Gastrocnemius medialis (tissue), 4 donors: ENCODE data around the gene CNIH4. TPM values are rescaled to one million over a fixed set of nuclear protein-coding genes. Genes with fewer than 3 reads are reported as not detected.

Experiments used
- ATAC-seq, 2 donors: fragments of 150-250 bp; one replicate each; pipeline ENCODE4 v1.9.1; 2016
- DNase-seq, 2 donors: peaks; one replicate each; pipeline ENCODE4 v3.0.0-alpha.2; 2019
- H3K27ac ChIP-seq, 4 donors: fragments of 200-600 bp; sonication (generic); 1 replicate in 1 of 4; 2 replicates in 3 of 4; pipeline ENCODE4 v1.5.1; 2016 to 2018; ENCODE audit warnings: mild to moderate bottlenecking in 2 of 4, moderate library complexity in 1 of 4
- H3K27me3 ChIP-seq, 3 donors: fragments of 200-600 bp; sonication (generic) in 2 of 3; 1 replicate in 1 of 3; 2 replicates in 2 of 3; pipeline versions ENCODE4 v1.5.1 to v1.6.0; 2016 to 2019; ENCODE audit warnings: mild to moderate bottlenecking in 1 of 3, moderate library complexity in 1 of 3
- H3K36me3 ChIP-seq, 2 donors: fragments of 200-600 bp; sonication (generic) in 1 of 2; one replicate each; pipeline ENCODE4 v1.5.1; 2017 to 2018
- H3K4me1 ChIP-seq, 2 donors: fragments of 200-600 bp; sonication (generic) in 1 of 2; one replicate each; pipeline ENCODE4 v1.5.1; 2016 to 2017; ENCODE audit warnings: mild to moderate bottlenecking in 2 of 2
- H3K4me3 ChIP-seq, 4 donors: fragments of 200-600 bp; sonication (generic) in 3 of 4; 1 replicate in 1 of 4; 2 replicates in 3 of 4; pipeline ENCODE4 v1.5.1; 2016 to 2019; ENCODE audit warnings: mild to moderate bottlenecking in 2 of 4
- H3K9me3 ChIP-seq, 3 donors: fragments of 200-600 bp; sonication (generic) in 2 of 3; 1 replicate in 1 of 3; 2 replicates in 2 of 3; pipeline ENCODE4 v1.5.1; 2016 to 2019
- POLR2A ChIP-seq, 2 donors: fragments of 450-650 bp; IDR thresholded peaks; one replicate each; pipeline ENCODE4 v1.6.1; 2017; ENCODE audit warnings: antibody characterized with exemption in 2 of 2, mild to moderate bottlenecking in 2 of 2, moderate library complexity in 2 of 2
- in situ Hi-C, 4 donors: fragments of 200-750 bp; cut with MboI; loops; one replicate each; pipeline versions ENCODE4 v1.15.0 to v1.8.0; 2017; ENCODE audit warnings: low sequenced_read_pairs in 4 of 4
- intact Hi-C: fragments of 100-400 bp; cut with DNase I; formaldehyde crosslinking; loops from one replicate; pipeline ENCODE4 v1.15.1; 2023; ENCODE audit warnings: low total_unique reads
- total RNA-seq, 4 donors: library from RNA; depleted of rRNA; stranded (reverse); fragments of >200 nt; gene quantifications; one replicate each; pipeline versions ENCODE4 v1.1.0 to v1.2.3, GENCODE V29; 2016
- TF ChIP-seq, protein P1 (sequence below), 5 experiments: fragments of 450-650 bp in 3 of 5; fragments of 200-600 bp in 2 of 5; sonication (generic) in 2 of 5; IDR thresholded peaks in 4 of 5; conservative IDR thresholded peaks in 1 of 5; 1 replicate in 4 of 5; 2 replicates in 1 of 5; pipeline ENCODE4 v1.5.1; 2016 to 2019; ENCODE audit warnings: antibody characterized with exemption in 5 of 5, mild to moderate bottlenecking in 3 of 5, moderate library complexity in 3 of 5

Gene CNIH4
- total RNA-seq, 4 donors from 2014 or later = 24.5 to 58.5 (median 39.1) TPM

DNA sequence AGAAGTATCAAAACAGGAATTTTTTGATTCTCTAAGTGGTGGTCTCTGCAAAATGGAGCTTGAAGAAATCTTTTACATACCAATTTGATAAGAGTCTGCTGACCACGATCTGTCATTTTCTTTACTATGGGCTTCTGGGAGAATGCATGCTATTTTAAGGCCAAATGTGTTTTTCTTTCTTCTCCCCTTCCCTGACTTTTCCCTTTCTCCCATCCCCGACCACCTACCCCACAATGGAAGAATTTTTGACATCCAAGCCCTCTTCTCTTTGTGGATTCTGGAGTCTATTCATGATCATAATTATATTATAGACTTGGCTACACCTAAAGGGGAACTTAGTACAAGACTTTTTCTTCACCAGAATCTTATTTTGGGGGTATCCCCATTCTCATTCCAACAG lies 31.3 kb downstream of the CNIH4 start:
- Histone ChIP-seq H3K27me3 (no peaks in the 10 kb centered on the region), H3K27ac (no peak overlapping the region), H3K36me3 (peaks cover 0 to 70% of the 10 kb centered on the region in 2 donors), H3K4me1 (no peaks in the 10 kb centered on the region), H3K9me3 (no peaks in the 10 kb centered on the region), H3K4me3 (no peak overlapping the region)
- TF ChIP-seq, protein P1, sequence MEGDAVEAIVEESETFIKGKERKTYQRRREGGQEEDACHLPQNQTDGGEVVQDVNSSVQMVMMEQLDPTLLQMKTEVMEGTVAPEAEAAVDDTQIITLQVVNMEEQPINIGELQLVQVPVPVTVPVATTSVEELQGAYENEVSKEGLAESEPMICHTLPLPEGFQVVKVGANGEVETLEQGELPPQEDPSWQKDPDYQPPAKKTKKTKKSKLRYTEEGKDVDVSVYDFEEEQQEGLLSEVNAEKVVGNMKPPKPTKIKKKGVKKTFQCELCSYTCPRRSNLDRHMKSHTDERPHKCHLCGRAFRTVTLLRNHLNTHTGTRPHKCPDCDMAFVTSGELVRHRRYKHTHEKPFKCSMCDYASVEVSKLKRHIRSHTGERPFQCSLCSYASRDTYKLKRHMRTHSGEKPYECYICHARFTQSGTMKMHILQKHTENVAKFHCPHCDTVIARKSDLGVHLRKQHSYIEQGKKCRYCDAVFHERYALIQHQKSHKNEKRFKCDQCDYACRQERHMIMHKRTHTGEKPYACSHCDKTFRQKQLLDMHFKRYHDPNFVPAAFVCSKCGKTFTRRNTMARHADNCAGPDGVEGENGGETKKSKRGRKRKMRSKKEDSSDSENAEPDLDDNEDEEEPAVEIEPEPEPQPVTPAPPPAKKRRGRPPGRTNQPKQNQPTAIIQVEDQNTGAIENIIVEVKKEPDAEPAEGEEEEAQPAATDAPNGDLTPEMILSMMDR (IDR thresholded peaks at IDR 0.05 in 4 of 5, conservative IDR thresholded peaks at IDR 0.05 in 1 of 5) = no peak
- no peak for TF ChIP-seq POLR2A (IDR thresholded peaks at IDR 0.05)
- ATAC-seq (no peak), DNase-seq (no peak)
- in situ Hi-C loops (no loop called here), intact Hi-C loops (no loop called here)

DNA sequence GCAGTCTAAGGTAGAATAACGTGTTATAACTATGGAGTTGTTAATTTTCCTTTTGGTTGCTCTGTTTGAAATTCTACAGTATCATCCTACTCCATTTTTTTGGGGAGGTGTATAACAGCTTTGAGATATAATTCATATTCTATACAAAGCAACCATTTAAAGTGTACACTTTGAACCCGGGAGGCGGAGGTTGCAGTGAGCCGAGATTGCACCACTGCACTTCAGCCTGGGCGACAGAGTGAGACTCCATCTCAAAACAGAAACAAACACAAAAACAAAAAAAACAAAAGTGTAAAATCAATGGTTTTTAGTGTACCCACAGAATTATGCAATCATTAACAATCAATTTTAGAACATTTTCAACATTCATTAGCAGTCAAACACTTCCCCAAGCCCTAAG lies 33.8 kb downstream of the CNIH4 start:
- ATAC-seq (no peak), DNase-seq (no peak)
- Histone ChIP-seq H3K4me3 (no peak overlapping the region), H3K27me3 (no peaks in the 10 kb centered on the region), H3K27ac (no peak overlapping the region), H3K9me3 (no peaks in the 10 kb centered on the region), H3K4me1 (no peaks in the 10 kb centered on the region), H3K36me3 (peaks cover 4 to 95% of the 10 kb centered on the region in 2 donors)
- intact Hi-C loops = no loop called here
- in situ Hi-C loops = no loop called here
- TF ChIP-seq, protein P1 (IDR thresholded peaks at IDR 0.05 in 4 of 5, conservative IDR thresholded peaks at IDR 0.05 in 1 of 5) = no peak
- no peak for TF ChIP-seq POLR2A (IDR thresholded peaks at IDR 0.05)

DNA sequence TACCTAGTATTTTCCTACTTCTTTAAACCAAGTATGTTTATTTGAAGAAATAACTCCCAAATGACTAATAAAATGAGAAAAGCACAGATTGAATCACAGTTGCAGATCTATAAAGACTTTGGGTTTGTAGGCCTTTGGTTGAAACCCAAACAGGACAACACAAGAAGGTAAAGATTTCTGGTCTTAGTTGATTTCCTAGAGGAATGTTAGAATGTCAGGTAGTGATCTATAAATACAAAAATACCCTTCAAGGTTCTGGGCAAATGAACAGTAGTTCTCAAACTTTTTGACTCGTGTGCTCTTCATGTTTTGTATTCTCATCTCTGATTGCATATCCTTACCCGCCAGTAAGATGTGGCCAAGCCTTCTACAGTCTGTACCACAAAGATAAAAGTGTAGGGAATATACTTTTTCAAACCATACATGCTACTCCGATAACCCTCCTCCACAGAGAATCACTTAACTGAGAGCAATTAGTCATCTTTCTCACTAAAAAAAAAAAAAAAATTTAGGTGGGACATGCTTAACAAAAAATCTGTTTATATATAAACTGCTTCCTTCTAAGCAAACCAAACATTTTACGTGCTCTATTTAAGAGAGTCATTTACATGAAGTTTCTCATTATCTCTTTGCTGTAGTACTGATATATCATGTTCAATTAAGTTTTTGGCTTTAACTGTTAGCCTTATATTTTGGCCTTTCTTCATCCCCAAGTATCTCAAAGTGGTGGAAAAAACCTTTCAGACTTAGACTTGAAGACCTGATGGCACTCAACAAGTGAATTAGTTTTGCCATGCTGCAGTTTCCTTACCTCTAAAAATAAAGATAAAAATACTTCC lies 36.0 kb downstream of the CNIH4 start:
- no peak for ATAC-seq
- H3K9me3 ChIP-seq = no peaks in the 10 kb centered on the region
- DNase-seq = no peak
- no peak overlapping the region for H3K27ac ChIP-seq
- intact Hi-C loops (no loop called here), in situ Hi-C loops (no loop called here)
- H3K36me3 ChIP-seq = peaks cover 4 to 93% of the 10 kb centered on the region in 2 donors
- H3K4me1 ChIP-seq = no peaks in the 10 kb centered on the region
- H3K27me3 ChIP-seq = no peaks in the 10 kb centered on the region
- TF ChIP-seq POLR2A (IDR thresholded peaks at IDR 0.05) = no peak
- TF ChIP-seq, protein P1 (IDR thresholded peaks at IDR 0.05 in 4 of 5, conservative IDR thresholded peaks at IDR 0.05 in 1 of 5) = no peak
- no peak overlapping the region for H3K4me3 ChIP-seq

DNA sequence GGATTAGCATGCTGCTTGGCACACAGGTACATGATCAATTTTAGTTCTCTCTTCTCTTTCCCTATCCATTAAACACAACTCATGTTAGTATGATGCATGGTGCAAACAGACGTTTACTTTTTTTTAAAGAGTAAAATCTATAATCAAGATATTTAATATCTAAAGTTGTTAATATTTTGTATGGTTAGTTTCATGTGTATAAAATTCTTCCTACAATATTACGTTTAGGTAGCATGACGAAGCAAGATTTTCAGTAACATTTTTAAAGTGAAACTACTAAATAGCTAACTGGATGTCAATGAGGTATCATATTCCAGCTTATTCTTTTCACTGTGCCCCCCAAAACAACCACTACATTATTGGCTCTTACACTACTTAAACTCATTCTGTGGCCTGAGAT lies 36.6 kb downstream of the CNIH4 start:
- no peaks in the 10 kb centered on the region for H3K4me1 ChIP-seq
- H3K27ac ChIP-seq = no peak overlapping the region
- TF ChIP-seq, protein P1 (IDR thresholded peaks at IDR 0.05 in 4 of 5, conservative IDR thresholded peaks at IDR 0.05 in 1 of 5) = no peak
- TF ChIP-seq POLR2A (IDR thresholded peaks at IDR 0.05) = no peak
- no peaks in the 10 kb centered on the region for H3K9me3 ChIP-seq
- peaks cover 4 to 93% of the 10 kb centered on the region in 2 donors for H3K36me3 ChIP-seq
- in situ Hi-C loops = no loop called here
- ATAC-seq (no peak), DNase-seq (no peak)
- intact Hi-C loops = no loop called here
- H3K4me3 ChIP-seq = no peak overlapping the region
- no peaks in the 10 kb centered on the region for H3K27me3 ChIP-seq
